ENCODE results near the gene GTF2A1L. TPM values are rescaled to one million over a fixed set of nuclear protein-coding genes. Genes with fewer than 3 reads are reported as not detected.

The GTF2A1L gene
- total and polyA plus RNA-seq, 2 donors from 2014 or later, result 0.76 to 2.7 TPM

- H3K4me1 ChIP-seq (ENCODE audit: control insufficient read depth in 2 of 3, insufficient read depth in 2 of 3, low read depth in 1 of 3, low read length in 3 of 3), result no peaks in the 10 kb centered on the region
- DNase-seq, result no peak
- FAIRE-seq, result no peak
- peaks cover 0 to 3% (median 0%) of the 10 kb centered on the region in 3 donors for H3K9me3 ChIP-seq (ENCODE audit: control insufficient read depth in 2 of 3, insufficient read depth in 1 of 3, low read length in 3 of 3)
- H3K4me3 ChIP-seq (ENCODE audit: low read length in 3 of 3), result no peak overlapping the region
- no peaks in the 10 kb centered on the region for H3K36me3 ChIP-seq (ENCODE audit: control insufficient read depth in 2 of 3, insufficient read depth in 3 of 3, low read length in 3 of 3)
- no peak overlapping the region for H3K27ac ChIP-seq (ENCODE audit: low read depth in 2 of 2, low read length in 2 of 2)
- intact Hi-C loops (cut with DNase I), result no loop called here
- TF ChIP-seq CTCF (IDR thresholded peaks at IDR 0.05; ENCODE audit: borderline replicate concordance, extremely low read depth, insufficient read depth), result no peak
- H3K9ac ChIP-seq (ENCODE audit: low read length in 3 of 3), result no peak overlapping the region
- H3K27me3 ChIP-seq (ENCODE audit: control insufficient read depth, insufficient read depth, low read length), result no peaks in the 10 kb centered on the region
Measured at GRCh38 chr2:48626047-48626446, 8.4 kb downstream of the GTF2A1L start.

GRCh38 chr2:48633143-48633542 lies 15.5 kb downstream of the GTF2A1L start:
- DNase-seq (no peak), FAIRE-seq (no peak)
- intact Hi-C loops (cut with DNase I), result no loop called here
- Histone ChIP-seq H3K27me3 (ENCODE audit: control insufficient read depth, insufficient read depth, low read length) (no peaks in the 10 kb centered on the region), H3K36me3 (ENCODE audit: control insufficient read depth in 2 of 3, insufficient read depth in 3 of 3, low read length in 3 of 3) (no peaks in the 10 kb centered on the region), H3K4me3 (ENCODE audit: low read length in 3 of 3) (no peak overlapping the region), H3K4me1 (ENCODE audit: control insufficient read depth in 2 of 3, insufficient read depth in 2 of 3, low read depth in 1 of 3, low read length in 3 of 3) (no peaks in the 10 kb centered on the region), H3K9me3 (ENCODE audit: control insufficient read depth in 2 of 3, insufficient read depth in 1 of 3, low read length in 3 of 3) (no peaks in the 10 kb centered on the region), H3K27ac (ENCODE audit: low read depth in 2 of 2, low read length in 2 of 2) (no peak overlapping the region), H3K9ac (ENCODE audit: low read length in 3 of 3) (no peak overlapping the region)
- TF ChIP-seq CTCF (IDR thresholded peaks at IDR 0.05; ENCODE audit: borderline replicate concordance, extremely low read depth, insufficient read depth), result no peak

GRCh38 chr2:48635786-48636185 lies 18.1 kb downstream of the GTF2A1L start:
- no peaks in the 10 kb centered on the region for H3K9me3 ChIP-seq (ENCODE audit: control insufficient read depth in 2 of 3, insufficient read depth in 1 of 3, low read length in 3 of 3)
- no peaks in the 10 kb centered on the region for H3K27me3 ChIP-seq (ENCODE audit: control insufficient read depth, insufficient read depth, low read length)
- DNase-seq, result no peak
- H3K4me1 ChIP-seq (ENCODE audit: control insufficient read depth in 2 of 3, insufficient read depth in 2 of 3, low read depth in 1 of 3, low read length in 3 of 3), result no peaks in the 10 kb centered on the region
- no peak overlapping the region for H3K4me3 ChIP-seq (ENCODE audit: low read length in 3 of 3)
- no peak overlapping the region for H3K27ac ChIP-seq (ENCODE audit: low read depth in 2 of 2, low read length in 2 of 2)
- no peak overlapping the region for H3K9ac ChIP-seq (ENCODE audit: low read length in 3 of 3)
- H3K36me3 ChIP-seq (ENCODE audit: control insufficient read depth in 2 of 3, insufficient read depth in 3 of 3, low read length in 3 of 3), result no peaks in the 10 kb centered on the region
- no peak for FAIRE-seq
- intact Hi-C loops (cut with DNase I), result no loop called here
- TF ChIP-seq CTCF (IDR thresholded peaks at IDR 0.05; ENCODE audit: borderline replicate concordance, extremely low read depth, insufficient read depth), result no peak

GRCh38 chr2:48638261-48638660 lies 20.6 kb downstream of the GTF2A1L start:
- H3K9me3 ChIP-seq (ENCODE audit: control insufficient read depth in 2 of 3, insufficient read depth in 1 of 3, low read length in 3 of 3), result no peaks in the 10 kb centered on the region
- intact Hi-C loops (cut with DNase I), result no loop called here
- no peak for FAIRE-seq

More at GRCh38 chr2:48638261-48638660, 20.6 kb downstream of the GTF2A1L start:
- Histone ChIP-seq H3K4me3 (ENCODE audit: low read length in 3 of 3) (no peak overlapping the region), H3K9ac (ENCODE audit: low read length in 3 of 3) (no peak overlapping the region), H3K27me3 (ENCODE audit: control insufficient read depth, insufficient read depth, low read length) (no peaks in the 10 kb centered on the region), H3K36me3 (ENCODE audit: control insufficient read depth in 2 of 3, insufficient read depth in 3 of 3, low read length in 3 of 3) (no peaks in the 10 kb centered on the region), H3K27ac (ENCODE audit: low read depth in 2 of 2, low read length in 2 of 2) (no peak overlapping the region), H3K4me1 (ENCODE audit: control insufficient read depth in 2 of 3, insufficient read depth in 2 of 3, low read depth in 1 of 3, low read length in 3 of 3) (no peaks in the 10 kb centered on the region)
- DNase-seq, result no peak
- no peak for TF ChIP-seq CTCF (IDR thresholded peaks at IDR 0.05; ENCODE audit: borderline replicate concordance, extremely low read depth, insufficient read depth)
